VCaP (cell line): Measurements from ENCODE around the gene SERAC1.

Experiments used
- H3K27ac ChIP-seq: fragments of 450-650 bp; 2 replicates; pipeline ENCODE4 v1.5.1; 2017
- TF ChIP-seq, protein P1 (sequence below): fragments of 450-650 bp; conservative IDR thresholded peaks from 2 replicates; pipeline ENCODE4 v1.5.1; 2017; ENCODE audit warnings: mild to moderate bottlenecking, moderate library complexity

SERAC1 gene

GRCh38 chr6:158131926-158132325 is 36.1 kb downstream of the SERAC1 start:
- no peak overlapping the region for H3K27ac ChIP-seq
- TF ChIP-seq, protein P1, sequence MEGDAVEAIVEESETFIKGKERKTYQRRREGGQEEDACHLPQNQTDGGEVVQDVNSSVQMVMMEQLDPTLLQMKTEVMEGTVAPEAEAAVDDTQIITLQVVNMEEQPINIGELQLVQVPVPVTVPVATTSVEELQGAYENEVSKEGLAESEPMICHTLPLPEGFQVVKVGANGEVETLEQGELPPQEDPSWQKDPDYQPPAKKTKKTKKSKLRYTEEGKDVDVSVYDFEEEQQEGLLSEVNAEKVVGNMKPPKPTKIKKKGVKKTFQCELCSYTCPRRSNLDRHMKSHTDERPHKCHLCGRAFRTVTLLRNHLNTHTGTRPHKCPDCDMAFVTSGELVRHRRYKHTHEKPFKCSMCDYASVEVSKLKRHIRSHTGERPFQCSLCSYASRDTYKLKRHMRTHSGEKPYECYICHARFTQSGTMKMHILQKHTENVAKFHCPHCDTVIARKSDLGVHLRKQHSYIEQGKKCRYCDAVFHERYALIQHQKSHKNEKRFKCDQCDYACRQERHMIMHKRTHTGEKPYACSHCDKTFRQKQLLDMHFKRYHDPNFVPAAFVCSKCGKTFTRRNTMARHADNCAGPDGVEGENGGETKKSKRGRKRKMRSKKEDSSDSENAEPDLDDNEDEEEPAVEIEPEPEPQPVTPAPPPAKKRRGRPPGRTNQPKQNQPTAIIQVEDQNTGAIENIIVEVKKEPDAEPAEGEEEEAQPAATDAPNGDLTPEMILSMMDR: peak; percentile 53

GRCh38 chr6:158125271-158125670 is 42.8 kb downstream of the SERAC1 start:
- TF ChIP-seq, protein P1: no peak
- H3K27ac ChIP-seq: no peak overlapping the region

- TF ChIP-seq, protein P1: no peak
- H3K27ac ChIP-seq: no peak overlapping the region
These were observed 43.8 kb downstream of the SERAC1 start for GRCh38 chr6:158124288-158124687.

- TF ChIP-seq, protein P1: no peak
These were observed 46.0 kb downstream of the SERAC1 start for GRCh38 chr6:158122048-158122447.

DNA sequence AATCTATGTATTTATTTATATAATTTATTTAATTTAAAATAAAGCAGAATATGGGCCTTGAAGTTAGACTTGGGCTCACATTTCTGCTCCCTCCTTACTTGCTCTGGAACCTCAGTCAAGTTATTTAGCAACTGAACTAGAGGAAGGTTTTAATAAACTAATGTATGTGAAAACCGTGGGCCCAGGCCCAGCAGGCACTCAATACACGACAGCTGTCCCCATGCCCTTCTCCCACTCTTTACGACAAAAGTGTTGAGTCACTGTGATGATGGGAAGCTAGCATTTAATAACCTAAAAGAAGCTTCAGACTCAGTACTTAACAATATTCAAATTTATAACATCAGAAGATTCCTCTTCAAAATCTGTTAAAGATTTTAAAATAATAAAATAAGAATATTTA is 46.7 kb downstream of the SERAC1 start:
- TF ChIP-seq, protein P1: no peak
- no peak overlapping the region for H3K27ac ChIP-seq

More at GRCh38 chr6:158122048-158122447, 46.0 kb downstream of the SERAC1 start:
- no peak overlapping the region for H3K27ac ChIP-seq

GRCh38 chr6:158118886-158119285 is 49.2 kb downstream of the SERAC1 start:
- TF ChIP-seq, protein P1: no peak
- no peak overlapping the region for H3K27ac ChIP-seq

GRCh38 chr6:158115508-158115907 is 52.6 kb downstream of the SERAC1 start:
- TF ChIP-seq, protein P1: no peak
- H3K27ac ChIP-seq: no peak overlapping the region

GRCh38 chr6:158115102-158115501 is 53.0 kb downstream of the SERAC1 start:
- H3K27ac ChIP-seq: no peak overlapping the region
- TF ChIP-seq, protein P1: no peak
